Liver (tissue), 9 donors: ENCODE results near the gene CSE1L. TPM values are rescaled to one million over a fixed set of nuclear protein-coding genes. Genes with fewer than 3 reads are reported as not detected.

ENCODE experiments used
- DNase-seq: peaks from one replicate; pipeline ENCODE4 v3.0.0-alpha.2; 2017; ENCODE audit warnings: low spot score
- H3K27ac ChIP-seq, 2 donors: one replicate each; pipeline ENCODE4 v1.7.0; 2013; ENCODE audit warnings: inconsistent platforms in 2 of 2, low read length in 2 of 2, control low read depth in 1 of 2, low read depth in 1 of 2, mild to moderate bottlenecking in 1 of 2
- H3K27me3 ChIP-seq, 4 donors: one replicate each; pipeline versions ENCODE4 v1.6.1 to v1.7.0; 2013; ENCODE audit warnings: low read length in 3 of 4, inconsistent platforms in 1 of 4, mild to moderate bottlenecking in 1 of 4, moderate library complexity in 1 of 4; ENCODE audit not compliant: control insufficient read depth in 4 of 4, insufficient read depth in 4 of 4
- H3K36me3 ChIP-seq, 4 donors: one replicate each; pipeline versions ENCODE4 v1.6.1 to v1.7.0; 2013; ENCODE audit warnings: low read length in 3 of 4, mild to moderate bottlenecking in 3 of 4, low read depth in 1 of 4, moderate library complexity in 1 of 4; ENCODE audit not compliant: control insufficient read depth in 4 of 4, insufficient read depth in 3 of 4
- H3K4me1 ChIP-seq, 4 donors: one replicate each; pipeline versions ENCODE4 v1.6.1 to v1.7.0; 2013; ENCODE audit warnings: low read length in 3 of 4, mild to moderate bottlenecking in 3 of 4, moderate library complexity in 1 of 4; ENCODE audit not compliant: control insufficient read depth in 4 of 4, insufficient read depth in 4 of 4
- H3K4me3 ChIP-seq, 3 donors: one replicate each; pipeline versions ENCODE4 v1.6.1 to v1.7.0; 2013; ENCODE audit warnings: low read length in 3 of 3, control low read depth in 1 of 3, low read depth in 1 of 3, mild to moderate bottlenecking in 1 of 3
- H3K9ac ChIP-seq, 2 donors: one replicate each; pipeline ENCODE4 v1.7.0; 2013; ENCODE audit warnings: low read length in 2 of 2, mild to moderate bottlenecking in 2 of 2, moderate library complexity in 2 of 2, control low read depth in 1 of 2, low read depth in 1 of 2
- H3K9me3 ChIP-seq, 4 donors: one replicate each; pipeline versions ENCODE4 v1.6.1 to v1.7.0; 2013; ENCODE audit warnings: low read length in 3 of 4; ENCODE audit not compliant: control insufficient read depth in 4 of 4
- CTCF ChIP-seq: fragments of 150-350 bp; IDR thresholded peaks from 2 replicates; pipeline ENCODE4 v1.5.1; 2017; ENCODE audit warnings: improper control_type of control experiment, low read depth, low read length; ENCODE audit not compliant: missing input control
- EGR1 ChIP-seq, 2 donors: IDR thresholded peaks; 2 replicates each; pipeline ENCODE4 v1.6.1; 2016 to 2018; ENCODE audit warnings: antibody characterized with exemption in 2 of 2, low read depth in 2 of 2
- FOXA2 ChIP-seq: IDR thresholded peaks from 2 replicates; pipeline ENCODE4 v1.6.1; 2016; ENCODE audit warnings: antibody characterized with exemption
- GABPA ChIP-seq, 2 donors: IDR thresholded peaks in 1 of 2; conservative IDR thresholded peaks in 1 of 2; 2 replicates each; pipeline ENCODE4 v1.6.1; 2016; ENCODE audit warnings: antibody characterized with exemption in 2 of 2, mild to moderate bottlenecking in 1 of 2, moderate library complexity in 1 of 2
- HNF4A ChIP-seq, 2 donors: conservative IDR thresholded peaks; 2 replicates each; pipeline ENCODE4 v1.6.1; 2016; ENCODE audit warnings: antibody characterized with exemption in 2 of 2, mild to moderate bottlenecking in 2 of 2
- HNF4G ChIP-seq: IDR thresholded peaks from 2 replicates; pipeline ENCODE4 v1.6.1; 2016; ENCODE audit warnings: antibody characterized with exemption
- JUND ChIP-seq, 2 donors: IDR thresholded peaks; 2 replicates each; pipeline ENCODE4 v1.6.1; 2016; ENCODE audit warnings: antibody characterized with exemption in 2 of 2
- MAX ChIP-seq: IDR thresholded peaks from 2 replicates; pipeline ENCODE4 v1.6.1; 2016; ENCODE audit warnings: antibody characterized with exemption
- NR2F2 ChIP-seq: IDR thresholded peaks from 2 replicates; pipeline ENCODE4 v1.6.1; 2016; ENCODE audit warnings: antibody characterized with exemption
- RAD21 ChIP-seq, 2 donors: IDR thresholded peaks; 2 replicates each; pipeline ENCODE4 v1.6.1; 2016; ENCODE audit warnings: antibody characterized with exemption in 2 of 2, mild to moderate bottlenecking in 2 of 2
- REST ChIP-seq: IDR thresholded peaks from 2 replicates; pipeline ENCODE4 v1.6.1; 2016; ENCODE audit warnings: antibody characterized with exemption, mild to moderate bottlenecking
- RXRA ChIP-seq, 2 donors: IDR thresholded peaks; 2 replicates each; pipeline ENCODE4 v1.6.1; 2017 to 2018; ENCODE audit warnings: antibody characterized with exemption in 2 of 2, mild to moderate bottlenecking in 1 of 2
- SP1 ChIP-seq: IDR thresholded peaks from 2 replicates; pipeline ENCODE4 v1.6.1; 2018; ENCODE audit warnings: antibody characterized with exemption, mild to moderate bottlenecking
- TAF1 ChIP-seq: conservative IDR thresholded peaks from 2 replicates; pipeline ENCODE4 v1.6.1; 2016; ENCODE audit warnings: antibody characterized with exemption, mild to moderate bottlenecking
- YY1 ChIP-seq: IDR thresholded peaks from 2 replicates; pipeline ENCODE4 v1.6.1; 2016; ENCODE audit warnings: antibody characterized with exemption, mild to moderate bottlenecking
- WGBS: extraction: QIAGEN DNeasy Blood & Tissue Kit; methylation state at CpG from one replicate; pipeline ENCODE4 v1.1.7; 2013; 5-methylcytosine and 5-hydroxymethylcytosine counted together
- polyA plus RNA-seq, 2 donors: library from polyadenylated mRNA; stranded (reverse) in 1 of 2; unstranded in 1 of 2; fragments of 200-250 nt in 1 of 2; fragments of >200 nt in 1 of 2; fragmentation: Nextera tagmentation in 1 of 2; extraction: Ambion mirVana in 1 of 2; gene quantifications; one replicate each; pipeline versions ENCODE4 v1.2.1 to v1.2.3, GENCODE V29; 2013 to 2015
- total RNA-seq, 2 donors: library from RNA; depleted of rRNA; stranded (reverse); fragments of >200 nt; gene quantifications; one replicate each; pipeline ENCODE4 v1.2.3, GENCODE V29; 2014
- donor health status: healthy.
- donor health status: healthy.
- donor health status: healthy.
- donor health status: healthy.
- donor health status: healthy.

Gene CSE1L
- total RNA-seq, result 10 to 100 TPM; 24.3 to 48.8 TPM
- 10 to 100 TPM; 13.1 to 14.4 TPM for polyA plus RNA-seq

GRCh38 chr20:49046087-49046900, at the start of gene CSE1L:
Gene CSE1L, plus strand, starts transcription at chr20:49046312. Its CDS starts 12,152 bp downstream, at chr20:49058464.
- Histone ChIP-seq H3K36me3 (no peaks in the 10 kb centered on the region), H3K9ac (peak within 1 kb of the TSS; percentile 82 to 90), H3K27ac (peak within 1 kb of the TSS; percentile 78 to 94), H3K4me3 (peak within 1 kb of the TSS; percentile 86 to 91 (median 91)), H3K27me3 (no peaks in the 10 kb centered on the region), H3K4me1 (peaks cover 3 to 16% (median 12%) of the 10 kb centered on the region in 4 donors), H3K9me3 (no peaks in the 10 kb centered on the region)
- TF ChIP-seq TAF1 (peak; percentile 66), MAX (no peak), SP1 (peak; percentile 70), JUND (IDR thresholded peaks at IDR 0.05) (peak; percentile 49 to 60), HNF4A (conservative IDR thresholded peaks at IDR 0.05) (peak; percentile 41 to 52), YY1 (peak; percentile 96), CTCF (peak; percentile 34), REST (peak; percentile 75), RXRA (IDR thresholded peaks at IDR 0.05) (no peak), GABPA (IDR thresholded peaks at IDR 0.05 in 1 of 2, conservative IDR thresholded peaks at IDR 0.05 in 1 of 2) (peak in 1 of 2 donors; percentile 22), HNF4G (peak; percentile 4), RAD21 (IDR thresholded peaks at IDR 0.05) (peak in 1 of 2 donors; percentile 31), NR2F2 (no peak)
- under 1% methylated on average over 80 of the region's 80 CpGs for WGBS
- DNase-seq, result peak; percentile 95

- Histone ChIP-seq H3K9ac (no peak overlapping the region), H3K27me3 (no peaks in the 10 kb centered on the region), H3K4me1 (peaks cover 0 to 2% (median 0%) of the 10 kb centered on the region in 4 donors), H3K4me3 (no peak overlapping the region), H3K9me3 (no peaks in the 10 kb centered on the region), H3K36me3 (peaks cover 7 to 53% (median 38%) of the 10 kb centered on the region in 4 donors), H3K27ac (no peak overlapping the region)
- WGBS, result 63% methylated on average over 3 of the region's 3 CpGs
- no peak for DNase-seq
- TF ChIP-seq SP1 (no peak), HNF4G (no peak), EGR1 (IDR thresholded peaks at IDR 0.05; ENCODE audit: low read depth in 2 of 2) (no peak), NR2F2 (no peak), RAD21 (IDR thresholded peaks at IDR 0.05) (no peak), JUND (IDR thresholded peaks at IDR 0.05) (no peak), REST (no peak), HNF4A (conservative IDR thresholded peaks at IDR 0.05) (no peak), CTCF (no peak), FOXA2 (no peak), TAF1 (no peak), MAX (no peak)
Observed at GRCh38 chr20:48999890-49000870, 45.9 kb upstream of the CSE1L start.
